Measurements from ENCODE around the gene GRXCR1. TPM values are rescaled to one million over a fixed set of nuclear protein-coding genes. Genes with fewer than 3 reads are reported as not detected.

The GRXCR1 gene
- total RNA-seq, 1 experiment from 2014 or later, result not detected

DNA sequence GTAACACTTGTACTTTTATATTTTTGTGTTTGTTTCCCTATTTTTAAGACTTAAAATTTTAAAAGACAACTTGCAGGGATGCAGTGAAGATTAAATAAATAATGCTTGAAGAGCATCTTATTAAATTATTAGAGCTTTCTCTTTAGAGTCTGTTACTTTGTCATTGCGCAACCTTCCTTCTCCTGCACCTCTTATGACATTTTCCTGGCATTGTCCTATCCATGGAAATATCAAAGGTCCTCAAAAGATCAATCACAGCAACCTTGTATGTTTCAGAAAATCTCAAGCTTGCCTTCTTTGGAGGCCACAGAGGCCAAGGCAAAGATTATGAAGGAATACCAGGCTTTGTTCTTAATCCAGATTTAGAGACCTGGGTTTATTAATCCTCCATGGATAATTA, 116.3 kb downstream of the GRXCR1 start:
- WGBS (ENCODE audit: extremely low coverage, insufficient read length, low lambda C conversion rate), result no CpG with 5 or more reads among the region's 1 CpG
- H3K4me2 ChIP-seq (ENCODE audit: insufficient read depth, insufficient read length, low read length), result no peak overlapping the region

More for the DNA sequence above, 116.3 kb downstream of the GRXCR1 start:
- no peak overlapping the region for H3K18ac ChIP-seq (ENCODE audit: insufficient read length, low read depth, low read length)
- Mint-ChIP-seq H3K9me3 (peaks cover 35 to 40% of the 10 kb centered on the region in 2 experiments), H3K36me3 (ENCODE audit: insufficient read depth in 1 of 3, low read depth in 3 of 3) (peaks cover 22 to 38% (median 24%) of the 10 kb centered on the region in 3 experiments), H3K27ac (no peak overlapping the region), H3K4me1 (0 out of 4 replicates have a peak, but pooled peaks cover 0 to 3% of the 10 kb centered on the region in 2 experiments), H3K4me3 (no peak overlapping the region), H3K27me3 (ENCODE audit: low read depth) (no peaks in the 10 kb centered on the region)
- H4K5ac ChIP-seq (ENCODE audit: insufficient read length, low read depth, low read length), result no peak overlapping the region
- H3K27me3 ChIP-seq (ENCODE audit: insufficient read depth, low read length), result no peaks in the 10 kb centered on the region
- H3K79me2 ChIP-seq (ENCODE audit: insufficient read depth, low read length), result no peaks in the 10 kb centered on the region
- no peak overlapping the region for H3K4ac ChIP-seq (ENCODE audit: low read depth, low read length)
- H2BK120ac ChIP-seq (ENCODE audit: low read depth, low read length, poor library complexity, severe bottlenecking), result no peak overlapping the region
- H2BK12ac ChIP-seq (ENCODE audit: insufficient read length, low read depth, low read length), result no peak overlapping the region
- no peak overlapping the region for H2BK15ac ChIP-seq (ENCODE audit: low read depth, low read length)
- H3K9me3 ChIP-seq (ENCODE audit: control insufficient read depth, low read depth, low read length), result peaks cover 14% of the 10 kb centered on the region
- no peak overlapping the region for H3K23ac ChIP-seq (ENCODE audit: insufficient read length, low read depth, low read length)
- H2BK5ac ChIP-seq (ENCODE audit: insufficient read length, low read length), result no peak overlapping the region
- H4K8ac ChIP-seq (replicated peaks; ENCODE audit: insufficient read length, low read depth, low read length), result no peak overlapping the region
- DNase-seq, result no peak
- H2AK5ac ChIP-seq (ENCODE audit: insufficient read length, low read length), result no peak overlapping the region
- no peak overlapping the region for H3K27ac ChIP-seq (ENCODE audit: insufficient read length, low read depth, low read length)
- H3K9ac ChIP-seq (ENCODE audit: extremely low read depth, insufficient read length, low read length), result no peak overlapping the region
- no peak overlapping the region for H4K91ac ChIP-seq (ENCODE audit: insufficient read length, low read depth, low read length)
- H2BK20ac ChIP-seq (ENCODE audit: low read depth, low read length, poor library complexity, severe bottlenecking), result no peak overlapping the region
- no peaks in the 10 kb centered on the region for H3K79me1 ChIP-seq (ENCODE audit: insufficient read depth, low read depth, low read length, poor library complexity, severe bottlenecking)
- no peak overlapping the region for H2AFZ ChIP-seq (ENCODE audit: low read length)
- H3K23me2 ChIP-seq (ENCODE audit: insufficient read length, low read depth, low read length, poor library complexity, severe bottlenecking), result no peaks in the 10 kb centered on the region
- TF ChIP-seq, protein P1, sequence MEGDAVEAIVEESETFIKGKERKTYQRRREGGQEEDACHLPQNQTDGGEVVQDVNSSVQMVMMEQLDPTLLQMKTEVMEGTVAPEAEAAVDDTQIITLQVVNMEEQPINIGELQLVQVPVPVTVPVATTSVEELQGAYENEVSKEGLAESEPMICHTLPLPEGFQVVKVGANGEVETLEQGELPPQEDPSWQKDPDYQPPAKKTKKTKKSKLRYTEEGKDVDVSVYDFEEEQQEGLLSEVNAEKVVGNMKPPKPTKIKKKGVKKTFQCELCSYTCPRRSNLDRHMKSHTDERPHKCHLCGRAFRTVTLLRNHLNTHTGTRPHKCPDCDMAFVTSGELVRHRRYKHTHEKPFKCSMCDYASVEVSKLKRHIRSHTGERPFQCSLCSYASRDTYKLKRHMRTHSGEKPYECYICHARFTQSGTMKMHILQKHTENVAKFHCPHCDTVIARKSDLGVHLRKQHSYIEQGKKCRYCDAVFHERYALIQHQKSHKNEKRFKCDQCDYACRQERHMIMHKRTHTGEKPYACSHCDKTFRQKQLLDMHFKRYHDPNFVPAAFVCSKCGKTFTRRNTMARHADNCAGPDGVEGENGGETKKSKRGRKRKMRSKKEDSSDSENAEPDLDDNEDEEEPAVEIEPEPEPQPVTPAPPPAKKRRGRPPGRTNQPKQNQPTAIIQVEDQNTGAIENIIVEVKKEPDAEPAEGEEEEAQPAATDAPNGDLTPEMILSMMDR (conservative IDR thresholded peaks at IDR 0.05), result no peak
- H4K20me1 ChIP-seq (ENCODE audit: control insufficient read depth, insufficient read depth, insufficient read length), result no peaks in the 10 kb centered on the region
- H3K14ac ChIP-seq (ENCODE audit: insufficient read depth, low read length), result no peak overlapping the region
- H3K56ac ChIP-seq (ENCODE audit: insufficient read length, low read depth, low read length), result no peak overlapping the region
- H3T11ph ChIP-seq (ENCODE audit: low read length), result no peak overlapping the region
- H3K4me1 ChIP-seq (ENCODE audit: insufficient read depth, low read length), result no peaks in the 10 kb centered on the region

All from H9 (cell line).